GM18517 (cell line): ENCODE results near the gene MAML2.

Source experiments
- ATAC-seq: cut with Tn5 transposase; IDR thresholded peaks from one replicate; pipeline ENCODE4 v1.9.1; 2021; ENCODE audit warnings: mild to moderate bottlenecking, moderate library complexity; ENCODE audit not compliant: unreplicated experiment

The MAML2 gene

GRCh38 chr11:96242971-96243647 is 99.9 kb downstream of the MAML2 start:
- peak; percentile 97 for ATAC-seq

- ATAC-seq: no peak
Observed at GRCh38 chr11:96242191-96242847, 100.7 kb downstream of the MAML2 start.

GRCh38 chr11:96241331-96241841 is 101.6 kb downstream of the MAML2 start:
- ATAC-seq: no peak

GRCh38 chr11:96238563-96239135 is 104.3 kb downstream of the MAML2 start:
- no peak for ATAC-seq

DNA sequence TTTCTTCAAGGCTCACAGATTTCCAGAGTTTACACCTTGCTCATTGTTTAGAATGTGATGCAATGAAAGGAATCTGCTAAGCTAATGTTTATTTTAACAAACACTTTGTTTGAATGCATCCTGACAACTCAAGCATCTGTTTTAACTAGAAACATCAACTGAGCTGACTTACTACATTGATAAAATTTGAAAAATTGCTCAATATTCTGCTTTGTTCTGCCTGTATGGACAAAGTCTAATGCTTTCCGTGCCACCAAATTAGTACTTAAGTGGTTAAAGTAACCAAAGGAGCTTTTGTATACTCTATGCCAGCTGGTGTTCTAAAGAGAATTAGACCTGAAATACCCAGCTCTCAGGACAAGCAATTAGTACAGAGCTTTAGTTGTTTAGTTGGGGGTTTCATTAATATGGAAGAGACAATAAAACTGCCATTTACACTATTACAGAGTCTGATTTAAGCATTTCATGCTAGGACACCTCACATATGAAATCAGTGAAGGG is 105.2 kb downstream of the MAML2 start:
- ATAC-seq: no peak

DNA sequence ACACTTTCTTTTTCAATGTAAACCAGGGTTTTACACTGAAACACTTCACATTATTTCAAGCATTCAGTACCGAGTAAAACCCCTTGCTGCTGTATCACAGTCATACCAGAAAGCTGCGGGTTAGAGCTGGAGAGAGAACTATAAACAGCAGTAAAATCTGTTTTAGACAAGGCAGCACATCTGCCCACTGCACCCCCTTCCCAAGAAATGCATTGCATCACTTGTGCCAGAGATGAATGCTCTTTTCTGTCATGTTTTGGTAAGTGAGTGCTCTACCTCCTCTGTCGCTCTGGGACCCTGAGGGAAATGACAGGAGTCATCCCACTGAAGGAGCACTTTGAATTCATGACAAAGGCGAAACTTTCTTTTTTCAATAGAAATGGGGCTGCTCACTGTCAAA is 107.2 kb downstream of the MAML2 start:
- peak; percentile 88 for ATAC-seq

- ATAC-seq: no peak
Observed at GRCh38 chr11:96234866-96235441, 108.0 kb downstream of the MAML2 start.

- ATAC-seq: no peak
Observed at GRCh38 chr11:96232132-96232531, 110.9 kb downstream of the MAML2 start.

GRCh38 chr11:96230686-96231085 is 112.3 kb downstream of the MAML2 start:
- ATAC-seq: no peak

DNA sequence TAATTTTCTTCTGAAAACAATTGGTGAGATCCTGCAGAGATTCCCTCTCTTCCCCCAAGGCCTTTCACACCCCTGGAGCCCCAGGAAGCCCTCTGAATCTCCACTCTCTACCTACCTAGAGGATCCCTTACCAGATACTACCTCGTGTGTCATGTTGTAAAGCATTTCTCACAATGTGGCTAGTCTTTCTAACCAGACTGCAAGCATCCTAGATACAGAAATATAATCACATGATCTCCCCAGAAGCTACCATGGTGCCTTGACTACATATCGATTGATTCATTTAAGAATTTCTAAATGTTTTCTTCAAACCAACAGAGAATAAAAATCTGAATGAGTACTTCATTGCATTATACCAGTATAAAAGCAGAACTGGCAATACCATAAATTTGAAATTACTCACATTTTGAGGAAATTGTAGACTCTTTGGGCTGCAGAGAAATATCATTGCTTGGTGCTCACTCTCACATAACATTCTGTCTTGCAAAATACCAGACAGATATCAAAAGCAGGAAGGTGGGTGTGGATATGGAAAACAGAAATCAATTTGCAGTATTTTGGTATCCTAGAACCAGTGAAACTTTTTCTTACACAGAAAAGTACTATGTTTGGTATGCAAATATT is 113.5 kb downstream of the MAML2 start:
- no peak for ATAC-seq

GRCh38 chr11:96228910-96229309 is 114.1 kb downstream of the MAML2 start:
- no peak for ATAC-seq

- no peak for ATAC-seq
Observed at GRCh38 chr11:96228473-96228891, 114.5 kb downstream of the MAML2 start.

- ATAC-seq: no peak
Observed at GRCh38 chr11:96227244-96227643, 115.8 kb downstream of the MAML2 start.

GRCh38 chr11:96223083-96223482 is 119.9 kb downstream of the MAML2 start:
- ATAC-seq: no peak

GRCh38 chr11:96222102-96222501 is 120.9 kb downstream of the MAML2 start:
- no peak for ATAC-seq

DNA sequence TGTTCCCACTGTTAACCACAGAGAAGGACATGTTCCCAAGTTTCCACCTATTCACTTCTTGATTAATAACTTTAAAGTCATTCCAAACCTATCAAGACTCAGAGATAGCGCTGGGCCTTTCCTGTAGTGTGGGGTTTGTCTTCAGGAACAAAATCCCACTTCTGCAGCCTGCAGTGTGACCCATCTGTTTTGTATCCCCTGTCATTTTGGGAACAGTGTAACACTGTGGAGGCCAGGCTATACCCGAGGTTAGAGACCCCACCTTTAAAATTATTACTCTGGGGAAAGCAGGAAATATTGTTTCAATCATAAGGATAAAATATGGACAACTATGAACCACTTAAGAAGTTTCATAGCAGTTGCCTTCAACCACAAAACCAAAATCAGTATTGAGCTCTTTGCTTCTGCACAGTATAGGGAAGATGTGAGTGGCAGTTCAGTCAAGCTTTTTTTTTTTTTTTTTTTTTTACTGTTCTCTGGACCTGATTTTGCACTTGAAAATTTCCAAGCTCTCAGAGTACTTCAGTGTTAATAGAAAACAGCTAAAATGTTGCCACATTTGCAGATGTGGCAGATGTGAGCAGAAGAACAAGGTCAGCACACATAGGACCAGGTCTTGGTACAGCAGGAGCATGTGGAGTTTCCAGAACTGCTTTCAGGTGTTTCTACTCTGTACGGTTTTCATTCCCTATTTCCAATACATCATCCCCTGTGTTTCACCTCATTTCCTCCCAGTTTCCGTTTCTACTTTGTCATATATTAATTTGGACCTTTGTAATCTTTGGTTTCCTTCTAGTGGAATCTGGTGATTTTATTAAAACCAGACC is 121.5 kb downstream of the MAML2 start:
- ATAC-seq: no peak

DNA sequence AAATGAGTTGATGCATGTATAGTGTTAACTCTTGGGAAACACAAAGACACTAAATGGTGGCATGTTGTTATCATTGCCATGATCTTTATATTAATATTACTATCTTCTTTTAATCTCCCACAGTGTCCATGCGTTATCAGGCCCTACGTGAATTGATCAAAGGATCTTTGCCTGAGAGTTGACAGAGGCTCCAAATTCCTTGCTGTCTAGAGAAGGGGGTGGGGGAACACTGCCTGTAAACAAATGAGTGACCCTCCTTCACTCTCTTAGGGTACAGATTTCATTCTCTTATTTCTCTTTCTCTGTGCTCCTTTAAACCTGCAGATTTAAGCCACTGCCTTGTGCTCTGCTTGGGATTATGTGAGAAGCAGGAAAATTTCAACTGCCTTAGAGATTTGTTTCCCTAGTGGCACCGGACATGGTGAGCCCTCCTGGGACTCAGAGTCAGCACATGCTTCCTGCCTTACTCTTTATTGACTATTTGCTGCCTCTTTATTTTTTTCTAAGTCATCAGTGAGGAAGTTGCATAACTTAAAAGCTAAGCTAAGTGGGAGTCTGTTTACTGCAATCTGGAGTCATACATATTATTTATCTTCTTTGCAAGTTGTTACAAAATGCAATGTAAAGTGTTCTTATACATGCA is 122.9 kb downstream of the MAML2 start:
- ATAC-seq: no peak

DNA sequence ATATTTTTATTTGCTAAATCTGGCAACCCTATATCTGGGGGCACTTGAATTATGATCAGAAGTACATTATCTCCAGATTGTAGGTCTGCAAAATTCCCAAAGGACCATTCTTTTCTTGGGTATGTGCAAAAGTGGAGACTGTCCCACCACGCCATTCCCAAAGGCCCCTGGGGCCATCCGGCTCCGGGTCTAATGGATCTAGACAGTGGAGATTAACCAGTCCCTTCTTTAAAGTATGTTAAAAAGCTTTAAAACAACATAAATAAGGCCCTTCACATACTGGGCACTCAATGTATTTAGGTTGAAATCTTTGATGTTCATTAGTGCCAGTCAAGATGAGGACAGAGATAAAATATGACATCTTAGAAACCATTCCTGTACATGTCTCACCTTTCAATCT is 124.1 kb downstream of the MAML2 start:
- no peak for ATAC-seq

GRCh38 chr11:96218006-96218405 is 125.0 kb downstream of the MAML2 start:
- no peak for ATAC-seq

- ATAC-seq: no peak
Observed at GRCh38 chr11:96217206-96217605, 125.8 kb downstream of the MAML2 start.
